Measurements from ENCODE around the gene FYN.
A peak's percentile ranks its signal among the peaks of the same experiment; 100 is the strongest.

The FYN gene

DNA sequence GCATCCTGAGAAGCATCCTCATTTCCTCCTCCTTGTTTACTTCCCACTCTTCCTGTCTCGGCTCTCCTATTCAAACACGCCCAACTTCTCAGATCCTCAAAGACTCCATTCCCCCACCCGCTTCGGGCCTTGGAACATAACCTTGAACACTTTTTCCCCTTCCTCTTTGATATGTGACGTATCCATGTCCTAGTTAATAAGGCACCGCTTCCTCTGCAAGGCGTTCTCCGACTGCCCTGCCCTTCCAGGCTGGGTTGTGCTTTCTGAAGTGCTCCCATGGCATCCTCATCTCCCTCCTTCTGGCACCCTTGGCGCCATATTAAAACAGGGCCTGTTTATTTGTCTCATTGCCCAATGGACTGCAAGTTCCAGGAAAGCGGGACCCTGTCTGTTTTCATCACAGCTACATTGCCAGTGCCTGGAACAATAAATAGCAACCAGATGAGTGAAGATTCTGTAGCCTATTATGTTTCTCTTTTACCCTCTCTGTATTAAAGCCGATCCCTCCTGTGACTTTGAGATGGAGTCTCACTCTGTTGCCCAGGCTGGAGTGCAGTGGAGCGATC, 152.2 kb downstream of the FYN start:
- no peak for DNase-seq

DNA sequence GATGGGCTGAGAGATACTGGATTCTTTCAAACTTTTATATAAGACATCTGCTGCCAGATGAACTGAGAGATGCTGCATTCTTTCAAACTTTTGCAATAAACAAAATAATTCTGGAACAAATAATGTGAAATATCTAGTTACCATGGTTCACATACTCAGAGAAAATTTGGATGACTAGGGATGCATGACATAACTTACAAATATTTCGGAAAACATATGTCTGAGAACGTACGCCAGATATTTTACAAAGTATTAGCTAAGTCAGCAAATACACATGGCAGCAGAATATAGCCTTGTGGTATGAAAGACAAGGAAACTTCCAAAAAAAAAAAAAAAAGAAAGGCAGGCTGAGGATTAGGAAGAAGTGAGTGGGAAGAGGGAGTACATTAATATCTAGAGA, 154.3 kb downstream of the FYN start:
- no peak for DNase-seq

DNA sequence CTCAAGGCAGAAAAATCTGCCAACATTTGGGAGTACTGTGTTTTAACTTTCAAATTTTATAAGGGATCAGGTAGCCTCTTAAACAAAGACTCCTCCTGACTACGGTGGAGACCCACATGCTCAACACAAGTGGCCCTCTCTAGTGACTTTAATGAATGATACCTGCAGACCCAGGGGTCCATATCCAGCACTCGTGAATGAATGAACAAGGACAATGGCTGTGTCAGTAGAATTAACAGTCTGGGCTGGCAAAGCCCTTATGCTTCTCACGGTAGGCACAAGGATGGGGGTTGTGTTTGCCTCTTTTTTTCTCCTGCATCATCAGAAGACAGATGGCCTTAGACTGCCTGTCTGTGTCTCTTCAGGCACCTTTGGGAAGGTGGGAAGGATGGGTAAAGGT, 154.9 kb downstream of the FYN start:
- no peak for DNase-seq

DNA sequence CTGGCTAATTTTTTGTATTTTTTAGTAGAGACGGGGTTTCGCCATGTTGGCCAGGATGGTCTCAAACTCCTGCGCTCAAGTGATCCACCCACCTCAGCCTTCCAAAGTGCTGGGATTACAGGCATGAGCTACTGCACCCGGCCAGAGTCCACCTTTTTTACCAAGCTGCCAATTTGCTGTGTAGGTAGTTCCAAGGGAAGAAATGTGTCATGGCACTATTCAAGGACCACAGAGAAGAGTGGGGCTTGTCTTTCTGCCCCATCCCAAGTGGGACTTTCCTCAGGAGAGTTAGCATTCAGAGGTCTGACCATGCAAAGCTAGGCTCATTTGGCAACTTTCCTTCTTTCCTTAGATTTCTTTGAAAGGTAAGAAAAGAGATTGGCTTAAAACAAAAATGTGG, 155.6 kb downstream of the FYN start:
- no peak for DNase-seq

DNA sequence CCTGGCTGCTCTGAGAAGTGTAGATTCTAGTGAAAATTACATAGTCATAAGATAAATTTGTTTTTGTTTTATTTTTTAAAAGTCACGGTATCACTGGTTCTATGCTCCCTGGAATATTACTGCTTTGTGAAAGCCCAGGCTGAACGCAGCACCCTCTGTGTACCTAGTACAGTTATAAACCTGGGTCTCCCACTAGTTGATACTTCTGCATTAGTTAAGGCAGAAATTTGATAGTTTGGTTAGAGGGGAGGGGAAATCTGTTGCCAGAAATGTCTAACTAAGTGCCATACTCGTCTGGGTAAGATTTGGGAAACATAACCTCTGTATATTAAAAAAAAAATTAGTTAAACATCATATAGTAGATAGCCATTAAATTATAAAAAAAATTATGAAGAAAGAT, 156.9 kb downstream of the FYN start:
- no peak for DNase-seq

DNA sequence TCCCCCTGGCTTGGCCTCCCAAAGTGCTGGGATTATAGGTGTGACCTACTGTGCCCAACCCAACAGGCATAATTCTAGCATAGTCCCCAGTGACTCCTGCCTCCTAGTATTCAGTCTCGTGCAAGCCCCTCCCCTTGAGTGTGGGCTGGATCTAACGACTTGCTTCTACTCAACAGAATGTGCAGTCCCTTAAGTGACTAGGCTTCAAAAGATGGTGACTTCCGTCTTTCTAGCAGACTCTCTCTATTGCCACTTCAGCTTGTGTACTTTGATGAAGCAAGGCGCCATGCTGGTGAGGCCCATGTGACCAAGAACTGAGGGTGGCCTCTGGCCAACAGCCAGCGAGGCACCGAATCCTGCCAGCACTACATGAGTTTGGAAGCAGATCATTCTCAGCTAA, 157.9 kb downstream of the FYN start:
- DNase-seq, result no peak

DNA sequence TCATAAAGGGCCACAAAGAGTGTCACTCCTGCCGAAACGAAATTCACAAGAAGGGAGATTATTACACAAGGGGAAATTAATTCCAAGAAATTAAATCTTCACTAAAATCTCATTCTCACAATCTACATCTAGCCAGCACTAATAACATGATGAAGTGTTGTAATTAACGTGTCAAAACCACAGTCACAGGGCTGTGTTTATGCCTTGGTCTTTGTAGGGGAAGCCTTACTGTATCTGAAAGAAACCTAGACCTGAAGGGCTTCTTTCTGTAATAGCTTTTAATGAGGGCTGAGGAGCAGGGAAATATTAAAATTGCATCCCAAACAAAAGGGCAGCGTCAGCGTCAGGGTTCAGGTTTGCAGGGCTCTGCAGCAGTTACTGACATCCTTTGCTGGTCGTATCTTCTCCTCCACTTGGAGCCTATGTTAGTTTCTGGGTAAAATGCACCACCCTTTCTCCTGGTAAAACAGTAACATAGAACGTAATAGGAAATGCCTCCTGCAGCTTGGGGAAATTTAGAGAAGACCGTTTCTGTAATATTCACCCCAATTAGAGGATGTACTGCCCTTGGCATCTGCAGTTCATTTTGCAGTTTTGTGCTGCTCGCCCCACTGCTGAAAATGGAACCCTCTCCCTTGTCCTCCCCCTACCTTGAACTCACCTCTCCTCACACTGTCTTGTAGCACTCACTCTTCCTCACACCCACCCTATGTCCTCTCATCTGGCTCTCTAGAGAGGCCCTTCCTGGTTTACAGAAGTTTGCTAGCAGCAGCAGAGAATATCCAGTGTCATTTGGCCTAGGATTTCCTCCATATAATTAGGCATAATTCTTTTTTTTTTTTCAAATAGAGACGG, 158.6 kb downstream of the FYN start:
- DNase-seq, result no peak

DNA sequence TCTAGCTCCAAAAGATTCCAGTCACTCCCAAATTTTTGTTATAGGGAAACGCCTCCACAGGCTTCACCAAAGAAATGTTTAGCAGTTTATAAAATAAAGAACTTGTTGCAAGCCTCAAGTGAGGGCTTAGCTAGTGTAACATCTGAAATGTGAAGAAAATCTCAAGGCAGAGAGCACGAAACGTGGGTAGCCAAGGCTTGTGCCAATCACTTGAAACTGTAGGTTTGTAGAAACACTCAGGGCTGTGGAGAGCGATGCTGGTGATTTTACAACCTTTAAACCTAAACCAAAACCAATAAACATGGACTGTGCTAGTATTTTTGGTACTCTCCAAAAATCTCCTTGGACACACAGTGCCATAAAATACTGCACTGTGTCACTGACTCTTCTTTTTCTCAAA, 159.4 kb downstream of the FYN start:
- DNase-seq, result no peak

DNA sequence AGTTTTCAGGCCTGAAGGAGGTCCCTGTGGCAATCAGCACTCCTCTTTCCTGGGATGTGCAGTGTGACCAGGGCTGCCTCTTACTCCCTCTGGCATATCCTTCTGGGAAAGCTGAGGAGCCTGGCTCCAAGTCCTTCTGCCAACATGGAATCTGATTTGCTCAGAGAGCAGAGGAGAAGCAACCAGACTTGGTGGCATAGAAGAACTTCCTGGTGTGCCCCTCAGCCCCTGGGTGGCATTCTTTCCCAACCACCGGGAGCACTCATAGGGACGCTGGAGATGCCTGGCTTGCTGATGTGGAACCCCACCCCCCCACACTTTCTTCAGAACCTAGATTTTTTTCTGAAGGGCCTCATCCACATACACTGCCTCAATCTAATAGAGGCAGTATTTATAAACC, 160.0 kb downstream of the FYN start:
- no peak for DNase-seq

DNA sequence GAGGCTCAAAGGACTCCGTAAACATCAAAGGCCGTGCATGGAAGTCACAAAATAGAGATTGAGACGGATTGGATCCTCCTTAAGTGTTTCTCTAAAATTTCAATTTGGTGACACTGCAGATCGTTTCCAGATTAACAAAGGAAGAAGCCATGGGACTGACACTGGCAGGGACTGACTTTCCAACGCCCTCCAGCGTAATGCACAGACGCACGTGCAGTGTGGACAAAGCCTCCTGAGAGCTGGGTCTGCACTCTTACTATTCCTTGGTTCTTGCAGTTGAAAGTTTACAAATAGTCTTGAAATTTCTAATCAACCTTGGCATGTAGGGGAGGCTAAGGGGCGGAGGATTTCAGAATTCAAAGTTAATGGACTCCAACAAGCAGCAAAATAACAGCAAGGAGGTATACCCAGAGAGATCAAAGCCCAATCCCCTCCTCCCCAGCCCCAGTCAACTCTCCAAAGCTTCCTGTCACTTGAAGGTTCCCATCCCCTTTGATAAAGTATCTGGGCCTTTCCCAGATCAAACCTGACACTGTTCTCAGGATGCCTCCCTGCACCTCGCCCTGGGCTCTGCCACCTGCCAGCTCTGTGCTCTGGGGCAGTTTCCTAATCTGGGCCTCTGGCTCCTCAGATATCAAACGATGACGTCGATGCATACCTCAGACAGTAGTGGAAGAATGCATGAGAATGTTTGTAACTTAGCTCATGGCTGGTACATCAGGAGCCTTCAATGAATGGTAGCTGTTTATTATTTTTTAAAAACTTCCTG, 161.1 kb downstream of the FYN start:
- DNase-seq, result no peak

DNA sequence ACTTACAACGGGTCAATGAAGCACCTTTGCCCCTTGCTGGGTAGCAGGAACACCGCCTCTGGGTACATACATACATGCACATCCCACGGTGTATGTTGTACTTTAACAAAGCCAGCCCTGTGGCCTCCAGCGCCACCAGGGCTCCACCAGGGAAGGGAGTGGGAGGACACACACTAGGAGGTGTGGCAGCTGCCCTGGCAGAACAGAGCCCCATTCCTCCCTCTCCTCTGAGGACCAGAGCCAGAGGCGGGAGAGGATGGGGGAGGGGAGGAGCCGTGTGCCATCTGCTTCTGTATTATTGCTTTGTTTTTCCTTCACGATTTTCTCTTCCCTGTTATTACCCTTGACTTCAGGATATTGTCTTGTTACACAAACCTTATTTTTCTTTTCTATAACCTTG, 161.8 kb downstream of the FYN start:
- DNase-seq, result peak; percentile 80

DNA sequence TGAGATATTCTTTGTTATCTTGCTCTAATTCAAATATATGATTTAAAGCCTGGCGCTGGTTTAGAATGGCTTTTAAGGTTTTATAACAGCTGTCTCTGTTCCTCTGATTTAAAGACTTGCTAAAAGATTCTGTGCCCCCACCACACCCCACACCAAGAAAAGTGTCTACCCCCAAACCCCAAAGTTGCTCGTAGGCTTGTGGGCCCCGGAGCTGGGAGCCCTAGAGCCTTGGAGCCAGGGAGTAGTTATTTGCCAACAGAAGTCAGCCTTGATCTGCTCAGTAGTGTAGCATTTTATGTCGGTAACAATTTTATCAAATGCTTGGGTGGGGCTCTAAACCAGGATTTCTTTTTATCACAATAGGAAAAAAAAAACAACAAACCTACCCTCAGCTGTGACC, 162.3 kb downstream of the FYN start:
- no peak for DNase-seq

DNA sequence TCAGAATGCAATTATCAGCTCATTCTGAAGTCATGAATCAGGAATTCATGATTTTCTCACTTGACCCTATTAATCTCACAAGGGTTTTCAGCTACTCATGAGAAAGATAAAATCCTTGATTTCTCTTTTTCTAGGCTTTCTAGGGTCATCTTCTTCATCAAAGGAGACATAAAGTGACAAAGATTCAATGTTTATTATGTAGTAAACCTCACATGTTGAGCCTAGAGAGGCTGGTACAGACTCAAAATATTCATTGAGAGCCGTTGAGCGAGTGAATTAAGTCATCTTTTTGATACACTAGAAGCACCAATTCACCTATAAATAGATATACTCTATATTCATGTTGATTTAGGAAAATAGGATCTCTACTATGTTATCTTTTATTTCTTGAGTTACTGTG, 162.8 kb downstream of the FYN start:
- no peak for DNase-seq

DNA sequence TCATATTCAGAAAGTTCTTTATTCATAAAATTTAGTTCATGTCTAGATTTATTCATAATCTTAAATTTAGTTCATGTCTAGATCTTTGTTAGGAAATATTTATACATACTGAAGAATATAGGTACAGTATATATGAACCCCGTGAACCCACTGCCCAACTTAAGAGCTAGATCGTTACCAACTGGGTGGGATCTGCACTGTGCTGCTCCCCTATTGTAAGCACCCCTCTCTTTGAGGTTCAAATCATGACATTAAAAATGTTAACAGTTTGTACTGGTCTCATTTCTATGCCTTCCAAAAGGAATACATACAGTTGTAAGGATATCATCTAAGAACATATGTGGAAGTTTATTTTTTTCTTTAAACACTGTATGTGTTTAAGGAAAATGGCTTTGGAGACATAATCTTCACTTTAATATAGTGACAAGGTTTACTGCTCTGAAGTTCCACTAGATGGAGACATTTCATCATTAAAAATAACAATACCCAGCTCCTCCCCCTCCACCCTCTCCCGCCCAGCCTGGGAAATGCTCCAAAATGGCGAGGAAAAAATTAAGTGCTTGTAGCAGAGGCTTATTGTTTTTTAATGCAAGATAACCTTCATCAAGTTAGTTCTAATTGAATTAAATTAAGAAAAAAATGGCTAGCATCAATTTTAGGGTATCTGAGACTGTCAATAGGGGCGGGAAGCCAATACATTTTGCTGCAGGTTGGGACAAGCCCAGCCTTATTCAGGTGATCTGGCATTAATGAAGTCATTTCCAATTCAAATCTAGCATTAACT, 163.4 kb downstream of the FYN start:
- DNase-seq, result peak; percentile 82

DNA sequence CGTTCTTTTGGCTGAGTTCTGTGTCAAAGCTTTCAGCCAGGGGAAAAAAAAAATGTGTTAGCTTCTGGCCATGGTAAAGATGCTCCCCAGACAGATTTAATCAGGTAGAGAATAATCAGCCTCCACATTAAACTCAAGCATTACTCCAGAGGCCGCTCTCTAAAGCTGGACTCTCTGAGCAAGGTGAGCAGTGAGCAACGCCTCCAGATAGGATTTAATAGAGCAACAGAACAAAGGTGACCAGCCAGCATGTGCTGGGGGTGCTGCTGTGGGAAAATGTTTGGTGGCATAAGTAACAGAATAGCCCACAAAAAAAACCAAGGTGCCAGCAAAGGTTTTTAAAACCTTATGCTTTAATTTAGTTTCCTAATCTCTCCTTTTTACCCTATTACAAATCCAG, 164.1 kb downstream of the FYN start:
- DNase-seq, result no peak

DNA sequence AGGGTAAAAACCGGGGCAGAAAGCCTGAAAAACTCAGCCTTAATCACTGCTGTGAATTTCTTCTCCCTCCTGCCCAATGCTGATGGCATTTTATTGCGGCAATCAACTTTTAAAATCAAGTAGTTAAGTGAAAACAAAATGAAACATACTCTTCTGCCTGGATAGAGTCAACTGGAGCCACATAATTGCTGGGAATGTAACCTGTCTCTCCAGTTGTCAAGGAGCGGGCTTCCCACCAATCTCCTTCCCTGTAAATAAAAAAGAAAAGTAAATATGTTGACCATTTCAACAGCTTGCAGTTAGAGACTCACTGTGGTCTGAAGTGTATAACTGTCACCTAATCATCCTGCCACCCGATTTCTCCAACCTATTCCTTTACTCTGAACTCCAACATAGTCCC, 165.5 kb downstream of the FYN start:
- DNase-seq, result no peak

DNA sequence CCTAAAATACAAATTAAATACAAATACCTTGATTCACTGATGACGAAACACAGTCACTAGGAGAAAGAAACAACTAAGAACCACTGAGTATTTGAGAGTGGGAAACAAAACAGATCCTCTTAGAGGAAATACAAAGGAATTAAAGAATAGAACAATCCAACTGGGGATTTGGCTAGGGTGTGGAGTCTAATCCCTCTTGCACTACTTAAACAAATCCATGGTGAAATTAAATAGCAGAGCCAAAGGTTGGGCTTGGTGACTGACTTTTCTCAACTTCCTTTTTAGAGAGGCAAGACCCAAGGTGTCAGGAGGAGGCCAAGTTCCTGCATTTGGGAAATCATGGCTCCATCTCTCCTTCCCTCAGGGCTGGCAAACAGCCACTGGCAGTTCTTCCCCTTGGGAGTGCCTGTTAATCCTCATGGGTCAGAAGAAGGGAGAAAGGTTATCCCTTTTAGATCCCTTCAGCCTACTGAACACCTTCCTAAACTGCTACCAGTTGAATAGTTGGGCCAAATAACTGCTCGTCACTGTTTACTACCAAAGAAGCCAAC, 166.3 kb downstream of the FYN start:
- no peak for DNase-seq

DNA sequence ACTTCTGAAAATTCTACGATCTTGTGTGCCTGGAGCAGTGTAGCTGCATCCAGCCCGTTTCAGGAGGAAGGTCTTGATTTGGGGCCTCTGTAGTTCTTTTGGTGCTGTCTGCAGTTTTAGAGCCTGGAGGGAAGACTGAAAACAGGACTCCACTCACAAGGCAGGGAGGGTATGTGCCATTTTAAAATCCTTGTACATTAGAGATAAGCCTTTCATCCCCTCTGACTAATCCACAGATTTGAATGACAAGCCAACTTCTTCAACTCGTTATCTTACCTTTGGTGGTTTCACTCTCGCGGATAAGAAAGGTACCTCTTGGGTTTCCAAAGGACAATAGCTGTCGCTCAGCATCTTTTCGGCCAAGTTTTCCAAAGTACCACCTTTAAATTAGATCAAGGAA, 169.5 kb downstream of the FYN start:
- DNase-seq, result no peak

DNA sequence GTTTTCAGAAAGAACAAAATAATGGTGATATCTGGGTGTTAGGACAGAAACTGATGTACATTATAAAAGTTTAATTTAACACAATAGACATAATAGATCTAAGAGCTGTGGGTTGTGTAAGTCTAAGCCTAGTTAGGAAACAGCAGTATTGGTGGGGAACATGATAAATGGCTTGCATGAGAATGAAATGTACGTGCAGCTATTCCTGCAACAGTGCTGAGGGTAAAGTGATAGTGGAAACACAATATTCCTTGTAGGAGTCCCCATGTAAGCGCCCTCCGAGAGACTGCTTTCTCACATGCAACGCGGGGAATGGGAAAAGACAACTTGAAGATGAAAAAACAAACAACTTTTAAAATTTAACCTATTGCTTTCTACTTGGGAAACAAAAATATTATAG, 171.0 kb downstream of the FYN start:
- DNase-seq, result no peak

DNA sequence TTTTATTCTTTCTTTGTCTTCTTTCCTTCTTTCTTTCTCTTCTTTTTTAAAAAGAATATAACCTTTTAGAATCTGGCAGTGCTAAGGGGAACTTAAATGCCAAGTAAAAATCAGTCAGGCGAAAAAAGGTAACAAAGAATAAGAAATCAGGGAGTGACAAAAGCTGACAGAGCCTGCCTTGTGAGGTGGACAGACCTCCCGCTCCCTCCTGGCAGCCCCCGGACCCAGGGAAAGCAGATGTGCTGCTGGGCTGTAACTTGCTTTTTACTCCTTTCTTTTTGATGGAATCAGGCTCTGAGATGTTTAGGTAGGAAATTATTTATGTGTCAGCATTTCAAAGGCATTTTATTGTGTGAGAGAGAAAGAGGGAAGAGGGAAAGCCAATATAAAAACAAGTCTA, 172.1 kb downstream of the FYN start:
- DNase-seq, result peak; percentile 21

DNA sequence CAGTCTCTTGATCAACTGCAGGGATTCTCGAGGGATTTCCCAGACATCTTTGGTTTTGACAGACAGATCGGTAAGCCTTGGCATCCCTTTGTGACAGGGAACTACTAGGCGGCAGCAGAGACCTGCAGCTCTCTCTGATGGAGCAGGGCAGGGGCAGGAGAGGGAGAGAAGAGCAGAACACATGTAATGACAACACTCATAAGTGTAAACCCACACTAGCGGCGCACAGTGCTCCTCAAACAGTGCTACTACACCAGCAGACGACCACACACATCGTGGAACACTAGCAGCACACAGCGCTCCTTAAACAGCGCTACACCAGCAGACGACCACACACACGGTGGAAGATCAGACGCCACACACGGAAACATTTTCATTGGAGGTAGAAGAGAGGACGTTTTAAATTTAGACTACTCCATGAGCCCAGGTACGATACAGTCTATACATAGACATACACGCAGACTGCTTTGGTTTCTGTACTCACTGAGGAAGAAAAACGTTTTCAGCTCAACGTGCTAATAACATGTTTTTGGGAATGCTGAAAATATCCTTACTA, 173.0 kb downstream of the FYN start:
- DNase-seq, result no peak

DNA sequence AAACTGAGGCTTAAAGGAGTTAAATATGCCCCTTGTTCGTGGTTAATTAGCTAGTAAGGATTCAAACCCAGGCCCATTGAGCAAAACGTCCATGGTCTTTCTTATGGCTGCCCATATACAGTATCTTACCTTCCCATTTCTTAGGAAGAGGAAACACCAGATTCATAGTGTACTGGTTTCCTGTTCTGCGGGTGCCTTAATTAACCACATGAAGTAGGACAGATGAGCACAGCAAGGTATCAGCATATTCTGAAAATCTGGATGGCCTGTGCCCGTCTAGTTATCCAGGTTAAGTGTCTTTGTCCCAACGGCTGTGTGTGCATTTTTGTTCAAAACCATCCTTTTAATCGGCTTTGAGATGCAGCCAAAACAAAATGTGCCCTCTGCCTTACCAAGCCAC, 174.1 kb downstream of the FYN start:
- no peak for DNase-seq

DNA sequence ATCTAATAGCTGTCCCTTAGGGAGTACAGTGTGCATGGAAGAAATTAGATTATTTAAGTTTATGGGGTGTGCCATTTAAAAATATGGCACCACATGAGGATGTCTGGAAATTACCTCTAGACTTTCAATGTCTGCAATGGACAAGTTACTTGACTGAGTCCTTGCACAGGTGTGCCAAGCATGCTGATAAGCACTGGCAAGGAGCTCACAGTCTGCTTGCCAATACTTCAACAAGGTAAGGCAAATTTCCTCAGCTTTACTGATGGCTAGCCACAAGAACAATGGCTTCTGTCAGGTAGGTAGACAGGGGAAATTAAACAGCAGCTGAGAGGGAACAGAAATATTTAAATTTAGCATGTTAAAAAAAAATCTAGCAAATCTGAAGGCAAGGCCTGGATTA, 176.4 kb downstream of the FYN start:
- DNase-seq, result no peak

All from midbrain (tissue), 1 donor.